Measurements from ENCODE around the gene FXYD5. TPM values are rescaled to one million over a fixed set of nuclear protein-coding genes. Genes with fewer than 3 reads are reported as not detected.

Gene FXYD5
- polyA plus RNA-seq, 1 donor from 2014 or later, result not detected

GRCh38 chr19:35127871-35128270 lies 26.7 kb upstream of the FXYD5 start:
- no peak overlapping the region for H2AFZ ChIP-seq (ENCODE audit: low read depth, low read length)
- H3K27me3 ChIP-seq (ENCODE audit: insufficient read depth, low read depth, low read length), result no peaks in the 10 kb centered on the region
- H3K79me2 ChIP-seq (replicated peaks; ENCODE audit: insufficient read depth, low read length), result no peaks in the 10 kb centered on the region
- TF ChIP-seq SMC3 (conservative IDR thresholded peaks at IDR 0.05; ENCODE audit: poor library complexity) (no peak), REST (IDR thresholded peaks at IDR 0.05; ENCODE audit: borderline replicate concordance) (no peak), RAD21 (conservative IDR thresholded peaks at IDR 0.05) (no peak), MXI1 (conservative IDR thresholded peaks at IDR 0.05; ENCODE audit: poor library complexity, severe bottlenecking) (no peak), EP300 (conservative IDR thresholded peaks at IDR 0.05; ENCODE audit: poor library complexity, severe bottlenecking) (no peak), TAF1 (IDR thresholded peaks at IDR 0.05; ENCODE audit: low read depth) (no peak), POLR2AphosphoS5 (IDR thresholded peaks at IDR 0.05) (no peak), EZH2 (IDR thresholded peaks at IDR 0.05; ENCODE audit: borderline replicate concordance, insufficient read depth, low read length, poor library complexity, severe bottlenecking) (no peak)
- TF ChIP-seq, protein P1, sequence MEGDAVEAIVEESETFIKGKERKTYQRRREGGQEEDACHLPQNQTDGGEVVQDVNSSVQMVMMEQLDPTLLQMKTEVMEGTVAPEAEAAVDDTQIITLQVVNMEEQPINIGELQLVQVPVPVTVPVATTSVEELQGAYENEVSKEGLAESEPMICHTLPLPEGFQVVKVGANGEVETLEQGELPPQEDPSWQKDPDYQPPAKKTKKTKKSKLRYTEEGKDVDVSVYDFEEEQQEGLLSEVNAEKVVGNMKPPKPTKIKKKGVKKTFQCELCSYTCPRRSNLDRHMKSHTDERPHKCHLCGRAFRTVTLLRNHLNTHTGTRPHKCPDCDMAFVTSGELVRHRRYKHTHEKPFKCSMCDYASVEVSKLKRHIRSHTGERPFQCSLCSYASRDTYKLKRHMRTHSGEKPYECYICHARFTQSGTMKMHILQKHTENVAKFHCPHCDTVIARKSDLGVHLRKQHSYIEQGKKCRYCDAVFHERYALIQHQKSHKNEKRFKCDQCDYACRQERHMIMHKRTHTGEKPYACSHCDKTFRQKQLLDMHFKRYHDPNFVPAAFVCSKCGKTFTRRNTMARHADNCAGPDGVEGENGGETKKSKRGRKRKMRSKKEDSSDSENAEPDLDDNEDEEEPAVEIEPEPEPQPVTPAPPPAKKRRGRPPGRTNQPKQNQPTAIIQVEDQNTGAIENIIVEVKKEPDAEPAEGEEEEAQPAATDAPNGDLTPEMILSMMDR (IDR thresholded peaks at IDR 0.05; ENCODE audit: poor library complexity, severe bottlenecking), result no peak
- H3K9me2 ChIP-seq (ENCODE audit: insufficient read depth, low read length), result no peaks in the 10 kb centered on the region
- H3F3A ChIP-seq (ENCODE audit: insufficient read depth, low read length, poor library complexity, severe bottlenecking), result no peaks in the 10 kb centered on the region
- H4K20me1 ChIP-seq (ENCODE audit: insufficient read depth), result no peaks in the 10 kb centered on the region
- no peaks in the 10 kb centered on the region for H3K36me3 ChIP-seq (ENCODE audit: insufficient read depth, low read length)
- no peak overlapping the region for H3K9ac ChIP-seq (ENCODE audit: low read length)
- H3K4me3 ChIP-seq (ENCODE audit: low read length), result no peak overlapping the region
- H3K27ac ChIP-seq (ENCODE audit: low read length), result no peak overlapping the region
- H3K4me2 ChIP-seq (ENCODE audit: low read length), result no peak overlapping the region
- H3K9me3 ChIP-seq (ENCODE audit: low read length), result no peaks in the 10 kb centered on the region

- H4K20me1 ChIP-seq (ENCODE audit: insufficient read depth), result no peaks in the 10 kb centered on the region
- H3K27ac ChIP-seq (ENCODE audit: low read length), result no peak overlapping the region
Measured at GRCh38 chr19:35128398-35129057, 26.0 kb upstream of the FXYD5 start.

More at GRCh38 chr19:35128398-35129057, 26.0 kb upstream of the FXYD5 start:
- no peak overlapping the region for H2AFZ ChIP-seq (ENCODE audit: low read depth, low read length)
- no peaks in the 10 kb centered on the region for H3F3A ChIP-seq (ENCODE audit: insufficient read depth, low read length, poor library complexity, severe bottlenecking)
- no peak overlapping the region for H3K4me2 ChIP-seq (ENCODE audit: low read length)
- H3K9me2 ChIP-seq (ENCODE audit: insufficient read depth, low read length), result no peaks in the 10 kb centered on the region
- no peak overlapping the region for H3K9ac ChIP-seq (ENCODE audit: low read length)
- H3K36me3 ChIP-seq (ENCODE audit: insufficient read depth, low read length), result no peaks in the 10 kb centered on the region
- no peaks in the 10 kb centered on the region for H3K9me3 ChIP-seq (ENCODE audit: low read length)
- H3K4me3 ChIP-seq (ENCODE audit: low read length), result no peak overlapping the region
- TF ChIP-seq, protein P1 (IDR thresholded peaks at IDR 0.05; ENCODE audit: poor library complexity, severe bottlenecking), result no peak
- no peak for TF ChIP-seq POLR2AphosphoS5 (IDR thresholded peaks at IDR 0.05)
- no peak for TF ChIP-seq SMC3 (conservative IDR thresholded peaks at IDR 0.05; ENCODE audit: poor library complexity)
- no peak for TF ChIP-seq EZH2 (IDR thresholded peaks at IDR 0.05; ENCODE audit: borderline replicate concordance, insufficient read depth, low read length, poor library complexity, severe bottlenecking)
- TF ChIP-seq REST (IDR thresholded peaks at IDR 0.05; ENCODE audit: borderline replicate concordance), result no peak
- no peak for TF ChIP-seq MXI1 (conservative IDR thresholded peaks at IDR 0.05; ENCODE audit: poor library complexity, severe bottlenecking)
- TF ChIP-seq TAF1 (IDR thresholded peaks at IDR 0.05; ENCODE audit: low read depth), result no peak
- no peak for TF ChIP-seq EP300 (conservative IDR thresholded peaks at IDR 0.05; ENCODE audit: poor library complexity, severe bottlenecking)
- no peak for TF ChIP-seq RAD21 (conservative IDR thresholded peaks at IDR 0.05)
- no peaks in the 10 kb centered on the region for H3K79me2 ChIP-seq (replicated peaks; ENCODE audit: insufficient read depth, low read length)
- no peaks in the 10 kb centered on the region for H3K27me3 ChIP-seq (ENCODE audit: insufficient read depth, low read depth, low read length)
